Epithelial cell of proximal tubule (primary cell): ENCODE results near the gene MAFG. TPM values are rescaled to one million over a fixed set of nuclear protein-coding genes. Genes with fewer than 3 reads are reported as not detected.

Experiments used
- DNase-seq: peaks from one replicate; pipeline ENCODE4 v3.0.0-alpha.2; 2011; ENCODE audit warnings: low read depth
- H3K4me3 ChIP-seq: 2 replicates; pipeline ENCODE4 v1.5.1; 2011; ENCODE audit warnings: low read depth, mild to moderate bottlenecking, low read length
- total RNA-seq: library from RNA; depleted of rRNA; stranded (reverse); fragments of >200 nt; gene quantifications from 2 replicates; pipeline ENCODE4 v1.2.3, GENCODE V29; 2015
- TF ChIP-seq, protein P1 (sequence below): conservative IDR thresholded peaks from 2 replicates; pipeline ENCODE4 v1.5.1; 2012; ENCODE audit warnings: low read depth, mild to moderate bottlenecking, low read length

Gene MAFG
- total RNA-seq, 1 donor from 2014 or later = 18.5 TPM

DNA sequence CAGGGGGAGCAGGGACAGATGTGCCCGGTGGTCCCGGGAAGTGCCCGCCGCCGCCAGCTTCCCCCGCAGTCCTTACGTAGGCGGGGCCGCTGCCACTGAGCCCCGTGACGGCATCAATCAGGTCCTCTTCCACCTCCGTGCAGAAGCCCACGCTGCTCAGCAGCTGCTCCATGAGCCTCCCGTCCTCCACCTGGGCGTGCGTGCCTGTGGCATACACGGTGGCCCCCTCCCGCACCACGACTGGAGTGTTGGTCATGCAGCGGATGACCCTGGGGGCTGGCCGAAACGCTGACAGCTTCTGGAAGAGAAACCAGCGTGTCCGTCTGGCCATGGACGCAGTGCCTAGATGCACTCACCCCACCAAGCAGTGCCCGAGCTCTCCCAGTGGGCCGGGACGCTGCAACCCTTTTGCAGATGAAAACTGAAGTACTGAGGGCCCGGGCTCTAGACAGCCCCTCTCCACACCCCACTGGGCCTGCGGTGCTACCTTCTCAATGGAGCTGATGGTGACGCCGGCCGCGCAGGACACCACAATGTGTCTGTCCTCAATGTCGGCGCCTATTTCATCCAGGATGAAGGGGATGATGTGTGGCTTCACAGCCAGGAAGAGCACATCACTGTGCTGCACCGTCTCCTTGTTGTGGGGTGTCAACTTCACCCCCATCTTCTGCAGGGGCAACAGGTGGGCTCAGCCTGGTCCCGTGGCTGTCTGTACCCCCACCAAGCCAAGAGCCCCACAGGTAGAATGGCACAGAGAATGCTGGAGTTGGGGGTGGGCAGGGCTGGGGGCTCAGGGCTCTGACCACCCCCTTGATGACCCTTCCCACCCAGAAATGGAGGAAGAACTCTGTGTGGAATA is 7.5 kb upstream of the MAFG start:
- no peak for DNase-seq
- H3K4me3 ChIP-seq = no peak overlapping the region
- TF ChIP-seq, protein P1, sequence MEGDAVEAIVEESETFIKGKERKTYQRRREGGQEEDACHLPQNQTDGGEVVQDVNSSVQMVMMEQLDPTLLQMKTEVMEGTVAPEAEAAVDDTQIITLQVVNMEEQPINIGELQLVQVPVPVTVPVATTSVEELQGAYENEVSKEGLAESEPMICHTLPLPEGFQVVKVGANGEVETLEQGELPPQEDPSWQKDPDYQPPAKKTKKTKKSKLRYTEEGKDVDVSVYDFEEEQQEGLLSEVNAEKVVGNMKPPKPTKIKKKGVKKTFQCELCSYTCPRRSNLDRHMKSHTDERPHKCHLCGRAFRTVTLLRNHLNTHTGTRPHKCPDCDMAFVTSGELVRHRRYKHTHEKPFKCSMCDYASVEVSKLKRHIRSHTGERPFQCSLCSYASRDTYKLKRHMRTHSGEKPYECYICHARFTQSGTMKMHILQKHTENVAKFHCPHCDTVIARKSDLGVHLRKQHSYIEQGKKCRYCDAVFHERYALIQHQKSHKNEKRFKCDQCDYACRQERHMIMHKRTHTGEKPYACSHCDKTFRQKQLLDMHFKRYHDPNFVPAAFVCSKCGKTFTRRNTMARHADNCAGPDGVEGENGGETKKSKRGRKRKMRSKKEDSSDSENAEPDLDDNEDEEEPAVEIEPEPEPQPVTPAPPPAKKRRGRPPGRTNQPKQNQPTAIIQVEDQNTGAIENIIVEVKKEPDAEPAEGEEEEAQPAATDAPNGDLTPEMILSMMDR = no peak

DNA sequence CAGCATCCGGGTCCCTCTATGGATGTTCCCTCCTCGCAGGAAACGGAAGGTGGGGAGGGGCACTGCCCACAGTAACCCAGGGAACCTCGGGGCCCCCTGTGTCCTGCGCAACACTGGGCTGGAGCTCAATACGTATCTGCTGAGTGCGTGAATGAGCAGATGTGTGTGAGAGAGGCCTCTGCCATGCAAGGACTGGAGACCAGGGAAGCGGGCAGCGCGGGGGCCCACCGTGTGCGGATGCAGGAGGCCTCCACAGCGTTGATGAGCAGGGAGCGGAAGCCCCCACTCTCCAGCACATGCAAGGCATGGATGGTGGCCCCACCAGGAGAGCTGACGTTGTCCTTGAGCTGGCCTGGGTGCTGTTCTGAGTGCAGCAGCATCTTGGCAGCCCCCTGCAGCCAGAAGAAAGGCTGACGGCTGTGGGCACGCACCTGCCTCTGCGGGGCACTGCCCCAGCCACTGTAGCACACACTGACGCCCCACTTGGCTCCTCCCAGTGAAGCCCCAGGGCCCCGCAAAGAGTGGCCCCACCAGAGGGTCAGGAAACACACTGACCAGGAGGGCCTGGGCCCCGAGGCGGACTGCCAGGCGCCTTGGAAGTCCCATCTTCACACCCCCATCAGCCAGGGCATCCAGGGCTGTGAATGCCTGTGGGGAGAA is 6.7 kb upstream of the MAFG start:
- TF ChIP-seq, protein P1 = no peak
- no peak for DNase-seq
- H3K4me3 ChIP-seq = no peak overlapping the region

DNA sequence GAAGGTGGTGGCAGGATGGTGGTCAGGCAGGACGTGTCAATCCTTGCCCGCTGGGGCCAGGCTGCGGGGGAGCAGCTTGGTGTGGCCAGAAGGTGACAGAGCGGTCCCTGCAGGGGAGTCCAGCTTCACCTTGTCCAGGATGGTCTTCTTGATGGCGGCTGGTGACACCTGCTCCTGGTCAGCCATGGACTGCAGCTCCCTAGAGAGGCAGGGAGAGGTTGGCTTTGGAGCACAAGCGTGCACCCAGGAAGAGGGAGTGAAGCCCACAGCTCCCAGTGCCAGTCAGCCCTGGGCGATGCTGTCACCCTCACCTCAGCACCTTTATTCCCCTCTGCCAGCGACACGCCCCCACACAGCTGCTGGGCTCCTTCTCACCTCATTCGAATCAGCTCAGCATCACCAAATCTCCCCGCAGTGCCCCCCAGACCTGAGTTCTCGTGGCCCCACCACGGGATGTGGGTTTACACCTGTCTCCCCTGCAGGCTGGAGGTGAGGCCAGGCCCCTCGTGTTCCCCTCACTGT is 5.7 kb upstream of the MAFG start:
- no peak for DNase-seq
- TF ChIP-seq, protein P1 = no peak
- no peak overlapping the region for H3K4me3 ChIP-seq

DNA sequence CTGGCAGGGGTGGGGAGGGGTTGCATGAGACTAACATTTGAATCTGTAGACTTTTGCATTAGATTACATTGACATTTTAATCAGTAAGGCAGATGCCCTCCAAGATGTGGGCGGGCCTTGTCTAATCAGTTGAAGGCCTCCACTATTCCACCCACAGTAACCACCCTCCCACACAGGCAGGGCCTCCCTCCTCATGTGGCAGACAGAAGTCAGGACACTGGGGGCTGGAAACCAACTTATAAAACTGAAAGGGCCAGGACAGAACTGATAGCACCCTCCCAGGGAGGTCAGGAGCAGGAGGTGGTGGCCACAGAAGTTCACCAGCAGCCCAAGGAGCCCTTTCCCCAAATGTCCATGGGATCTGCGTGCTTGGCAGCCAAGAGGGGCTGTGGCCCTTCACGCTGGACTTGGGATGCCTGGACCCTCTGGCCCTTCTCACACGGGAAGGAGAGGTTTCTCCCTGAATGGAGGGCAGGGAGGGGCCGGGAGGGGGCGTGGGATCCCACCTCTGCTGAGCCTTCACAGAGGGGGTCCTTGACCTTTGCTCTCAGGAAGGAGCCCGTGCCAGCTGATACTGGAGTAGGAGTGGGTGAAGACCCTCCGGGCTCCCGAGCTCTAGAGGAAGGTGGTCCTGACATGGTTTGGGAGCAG is 4.9 kb upstream of the MAFG start:
- DNase-seq = no peak
- TF ChIP-seq, protein P1 = no peak
- no peak overlapping the region for H3K4me3 ChIP-seq

DNA sequence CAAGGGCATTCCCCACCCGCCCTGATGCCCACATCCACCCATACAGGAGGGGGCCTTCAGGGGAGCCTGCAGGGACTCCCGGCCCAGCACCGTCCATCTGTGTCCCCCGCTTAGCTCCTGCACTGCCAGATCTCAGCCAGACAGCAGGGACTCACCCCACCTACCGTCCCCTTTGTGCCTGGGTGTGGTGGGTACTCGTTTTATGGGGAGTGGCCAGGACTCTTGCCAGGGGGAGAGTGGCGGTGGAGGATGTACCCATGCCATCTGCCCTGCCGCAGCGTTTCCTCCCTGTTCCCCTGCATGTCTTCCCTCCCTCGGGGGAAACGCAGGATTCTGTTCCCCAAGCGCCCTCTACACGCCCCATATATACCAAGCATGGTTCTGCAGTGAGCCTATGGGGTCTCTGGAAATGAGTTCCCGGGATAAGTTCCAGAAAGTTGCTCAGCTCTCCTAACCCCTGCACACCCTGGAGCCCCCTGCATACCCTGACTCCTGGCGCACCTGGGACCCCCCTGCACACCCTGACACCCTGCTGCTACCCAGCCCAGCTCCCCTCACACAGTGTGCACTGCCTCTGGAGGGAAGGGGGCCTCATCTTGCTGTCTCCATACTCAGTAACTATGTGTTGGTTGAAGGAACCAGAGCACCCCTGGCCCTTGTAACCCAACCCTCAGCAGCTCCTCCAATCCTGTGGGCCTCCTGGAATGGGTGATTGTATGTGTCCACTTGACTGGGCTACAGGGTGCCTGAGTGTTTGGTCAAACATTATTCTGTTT is 4.2 kb upstream of the MAFG start:
- TF ChIP-seq, protein P1 = no peak
- no peak overlapping the region for H3K4me3 ChIP-seq
- no peak for DNase-seq

DNA sequence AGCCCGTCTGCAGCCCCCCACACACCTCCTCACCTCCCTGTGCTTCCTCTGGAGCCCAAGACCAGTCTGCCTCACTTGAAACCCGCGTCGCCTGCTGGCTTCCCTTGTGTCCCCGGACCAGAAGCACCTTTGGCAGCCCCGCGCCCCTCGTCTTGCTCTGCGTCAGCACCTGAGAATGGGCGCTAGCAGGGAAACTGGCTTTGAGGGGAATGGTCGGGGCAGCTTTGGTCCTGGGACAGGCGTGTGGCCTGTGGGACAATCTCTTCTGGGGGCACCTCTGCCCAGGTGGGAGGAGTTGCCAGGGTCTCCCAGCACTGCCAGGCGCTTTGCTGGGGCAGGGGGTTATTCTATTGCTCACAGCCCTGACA is 3.6 kb upstream of the MAFG start:
- TF ChIP-seq, protein P1 = no peak
- no peak for DNase-seq
- H3K4me3 ChIP-seq = no peak overlapping the region
